NB4 (cell line): ENCODE measurements around the gene SLAMF7.
"Not testable (repeated sequence)": the region's sequence is repeated elsewhere in the genome, so short reads cannot be mapped to it uniquely, and the experiment has no call there.

Experiments used
- DNase-seq: peaks from one replicate; pipeline ENCODE4 v3.0.0; 2010; ENCODE audit warnings: low read depth
- H3K4me3 ChIP-seq: one replicate; pipeline ENCODE4 v1.5.1; 2011; ENCODE audit warnings: mild to moderate bottlenecking, low read depth, low read length, moderate library complexity
- MYC ChIP-seq: IDR thresholded peaks from 2 replicates; pipeline ENCODE4 v1.6.1; 2011; ENCODE audit warnings: low read depth, low read length
- POLR2A ChIP-seq: IDR thresholded peaks from 2 replicates; pipeline ENCODE4 v1.6.1; 2011; ENCODE audit warnings: mild to moderate bottlenecking; ENCODE audit not compliant: insufficient read length; ENCODE audit errors: extremely low read depth
- TF ChIP-seq, protein P1 (sequence below): IDR thresholded peaks from one replicate; pipeline ENCODE4 v1.5.1; 2012; ENCODE audit warnings: low read depth, low read length
- TF ChIP-seq, protein P2 (sequence below): IDR thresholded peaks from 2 replicates; pipeline ENCODE4 v1.6.1; 2011; ENCODE audit warnings: low read depth, low read length

The SLAMF7 gene

DNA sequence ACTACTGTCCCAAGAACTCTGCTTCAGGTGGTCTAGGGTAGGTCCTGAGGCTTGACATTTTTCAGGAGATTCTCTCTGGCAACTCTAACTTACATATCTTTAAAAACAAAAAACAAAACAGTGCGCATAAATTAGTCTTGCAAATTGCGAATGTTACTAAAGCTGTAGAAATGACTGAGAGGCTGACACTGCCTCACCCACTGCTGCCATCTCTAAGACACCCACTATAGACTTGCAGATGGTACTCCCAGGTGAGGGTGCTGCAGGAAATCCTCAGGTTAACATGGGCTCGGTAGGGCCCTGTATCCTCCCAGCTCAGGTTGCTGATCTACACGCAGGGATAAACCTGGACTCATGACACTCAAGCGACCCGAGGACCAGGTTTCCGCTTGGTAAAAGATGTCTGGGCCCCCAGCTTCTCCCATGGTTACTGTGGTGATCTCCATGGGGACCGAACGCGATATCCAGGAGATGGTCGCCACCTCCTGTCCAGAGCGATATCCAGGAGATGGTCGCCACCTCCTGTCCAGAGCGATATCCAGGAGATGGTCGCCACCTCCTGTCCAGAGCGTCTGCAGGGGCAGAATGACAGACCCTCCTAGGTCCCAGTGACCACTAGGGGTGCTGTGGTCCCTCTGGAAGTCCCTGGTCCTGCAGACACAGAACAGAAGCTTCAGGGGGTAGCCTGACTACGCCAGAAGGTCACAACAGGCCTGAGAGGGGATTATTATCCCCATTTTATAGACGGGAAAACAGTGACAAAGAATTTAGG lies 40.8 kb downstream of the SLAMF7 start:
- H3K4me3 ChIP-seq: no peak overlapping the region
- TF ChIP-seq MYC: no peak
- TF ChIP-seq, protein P1, sequence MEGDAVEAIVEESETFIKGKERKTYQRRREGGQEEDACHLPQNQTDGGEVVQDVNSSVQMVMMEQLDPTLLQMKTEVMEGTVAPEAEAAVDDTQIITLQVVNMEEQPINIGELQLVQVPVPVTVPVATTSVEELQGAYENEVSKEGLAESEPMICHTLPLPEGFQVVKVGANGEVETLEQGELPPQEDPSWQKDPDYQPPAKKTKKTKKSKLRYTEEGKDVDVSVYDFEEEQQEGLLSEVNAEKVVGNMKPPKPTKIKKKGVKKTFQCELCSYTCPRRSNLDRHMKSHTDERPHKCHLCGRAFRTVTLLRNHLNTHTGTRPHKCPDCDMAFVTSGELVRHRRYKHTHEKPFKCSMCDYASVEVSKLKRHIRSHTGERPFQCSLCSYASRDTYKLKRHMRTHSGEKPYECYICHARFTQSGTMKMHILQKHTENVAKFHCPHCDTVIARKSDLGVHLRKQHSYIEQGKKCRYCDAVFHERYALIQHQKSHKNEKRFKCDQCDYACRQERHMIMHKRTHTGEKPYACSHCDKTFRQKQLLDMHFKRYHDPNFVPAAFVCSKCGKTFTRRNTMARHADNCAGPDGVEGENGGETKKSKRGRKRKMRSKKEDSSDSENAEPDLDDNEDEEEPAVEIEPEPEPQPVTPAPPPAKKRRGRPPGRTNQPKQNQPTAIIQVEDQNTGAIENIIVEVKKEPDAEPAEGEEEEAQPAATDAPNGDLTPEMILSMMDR: peak; percentile 74
- peak; percentile 66 for DNase-seq

DNA sequence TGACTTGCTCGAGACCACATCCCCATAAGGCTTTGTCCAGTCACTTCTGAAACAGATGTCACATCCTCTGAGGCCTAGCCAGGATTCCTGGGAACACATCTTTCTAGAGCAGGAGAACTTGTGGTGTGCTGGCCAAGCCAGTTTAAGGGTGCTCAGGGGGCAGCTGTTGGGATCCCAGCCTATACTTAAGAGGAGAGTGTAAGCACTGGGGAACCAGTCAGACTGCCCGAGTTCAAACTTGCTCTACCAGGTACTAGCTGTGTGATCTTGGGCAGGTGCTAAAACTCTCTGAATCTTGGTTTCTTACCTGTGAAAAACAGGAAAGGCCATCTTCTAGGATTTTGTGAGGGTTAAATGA lies 41.3 kb downstream of the SLAMF7 start:
- DNase-seq: no peak
- no peak overlapping the region for H3K4me3 ChIP-seq
- TF ChIP-seq POLR2A: no peak
- TF ChIP-seq, protein P2, sequence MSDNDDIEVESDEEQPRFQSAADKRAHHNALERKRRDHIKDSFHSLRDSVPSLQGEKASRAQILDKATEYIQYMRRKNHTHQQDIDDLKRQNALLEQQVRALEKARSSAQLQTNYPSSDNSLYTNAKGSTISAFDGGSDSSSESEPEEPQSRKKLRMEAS: no peak
- no peak for TF ChIP-seq MYC
- TF ChIP-seq, protein P1: no peak

DNA sequence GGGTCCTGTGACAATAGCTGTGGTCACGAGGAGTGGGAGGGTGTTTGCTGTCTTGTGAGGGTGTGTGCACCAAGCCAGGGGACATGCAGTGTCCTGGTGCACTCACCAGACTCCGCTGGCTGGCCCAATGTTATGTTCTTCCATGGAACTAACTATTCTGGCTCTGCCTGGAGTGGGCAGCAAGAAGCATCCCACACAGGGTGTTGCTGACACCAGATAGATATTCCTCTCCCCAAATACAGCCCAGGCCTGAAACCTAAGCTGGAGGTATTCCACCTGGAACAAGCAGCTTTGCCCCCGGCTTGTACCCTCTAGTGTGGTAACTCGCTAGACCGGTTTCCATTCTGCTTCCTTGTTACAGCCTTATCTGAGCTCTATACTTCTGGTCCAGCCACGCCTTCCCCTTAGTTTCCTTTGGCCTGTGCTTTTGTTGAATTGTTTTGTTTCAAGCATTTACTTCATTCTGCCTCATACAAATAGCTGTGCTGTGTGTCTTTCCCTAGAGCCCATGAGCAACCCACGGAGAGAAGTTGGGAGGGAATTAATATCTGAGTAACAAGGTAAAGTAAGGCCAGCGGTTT lies 42.2 kb downstream of the SLAMF7 start:
- TF ChIP-seq, protein P2: no peak
- TF ChIP-seq MYC (no peak), POLR2A (no peak)
- TF ChIP-seq, protein P1: no peak
- no peak for DNase-seq
- H3K4me3 ChIP-seq: no peak overlapping the region

DNA sequence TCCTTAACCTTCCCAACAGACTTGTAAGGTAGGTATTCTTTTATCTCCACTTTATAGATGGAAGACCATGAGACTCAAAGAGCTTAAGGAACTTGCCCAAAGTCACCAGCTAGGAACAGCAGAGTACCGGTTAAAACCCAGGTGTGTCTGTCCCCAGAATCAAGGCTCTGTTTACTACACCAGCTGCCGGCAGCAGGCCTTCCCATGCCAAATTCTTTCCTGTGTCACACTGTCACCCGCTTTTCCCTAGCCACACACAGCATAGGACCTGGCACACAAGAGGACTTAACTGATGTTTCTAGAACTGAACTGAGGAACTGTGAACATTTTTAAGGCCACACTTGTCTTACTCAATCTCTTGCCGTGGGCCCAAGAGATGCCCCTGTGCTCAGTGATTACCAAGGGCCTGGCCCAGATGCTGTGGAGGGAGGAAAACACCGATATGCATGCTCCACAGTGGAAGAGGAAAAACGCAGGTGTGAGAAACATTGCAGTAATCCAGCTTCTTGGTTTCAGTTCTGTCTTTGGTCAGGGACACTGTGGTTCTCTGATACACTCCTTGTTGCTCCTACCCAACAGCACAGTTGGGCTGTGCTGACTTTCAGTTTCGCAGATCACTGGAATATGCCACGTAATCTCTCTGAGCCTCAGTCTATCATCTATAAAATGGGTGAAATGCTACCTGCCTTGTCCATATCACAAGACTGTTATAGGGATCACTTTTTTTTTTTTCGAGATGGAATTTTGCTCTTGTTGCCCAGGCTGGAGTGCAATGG lies 43.1 kb downstream of the SLAMF7 start:
- no peak for DNase-seq
- TF ChIP-seq, protein P2: no peak
- TF ChIP-seq, protein P1: no peak
- TF ChIP-seq POLR2A (no peak), MYC (no peak)
- H3K4me3 ChIP-seq: no peak overlapping the region

DNA sequence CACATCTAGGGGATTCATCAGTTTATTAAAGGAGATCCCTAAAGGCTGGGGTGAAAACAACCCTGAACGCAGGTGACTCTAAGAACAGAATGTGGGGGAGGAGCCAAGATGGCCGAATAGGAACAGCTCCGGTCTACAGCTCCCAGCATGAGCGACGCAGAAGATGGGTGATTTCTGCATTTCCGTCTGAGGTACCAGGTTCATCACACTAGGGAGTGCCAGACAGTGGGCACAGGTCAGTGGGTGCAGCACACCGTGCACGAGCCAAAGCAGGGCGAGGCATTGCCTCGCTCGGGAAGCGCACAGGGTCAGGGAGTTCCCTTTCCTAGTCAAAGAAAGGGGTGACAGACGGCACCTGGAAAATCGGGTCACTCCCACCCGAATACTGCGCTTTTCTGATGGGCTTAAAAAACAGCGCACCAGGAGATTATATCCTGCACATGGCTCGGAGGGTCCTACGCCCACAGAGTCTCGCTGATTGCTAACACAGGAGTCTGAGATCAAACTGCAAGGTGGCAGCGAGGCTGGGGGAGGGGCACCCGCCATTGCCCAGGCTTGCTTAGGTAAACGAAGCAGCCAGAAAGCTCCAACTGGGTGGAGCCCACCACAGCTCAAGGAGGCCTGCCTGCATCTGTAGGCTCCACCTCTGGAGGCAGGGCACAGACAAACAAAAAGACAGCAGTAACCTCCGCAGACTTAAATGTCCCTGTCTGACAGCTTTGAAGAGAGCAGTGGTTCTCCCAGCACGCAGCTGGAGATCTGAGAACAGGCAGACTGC lies 44.1 kb downstream of the SLAMF7 start:
- not testable (repeated sequence) for DNase-seq, H3K4me3 ChIP-seq

DNA sequence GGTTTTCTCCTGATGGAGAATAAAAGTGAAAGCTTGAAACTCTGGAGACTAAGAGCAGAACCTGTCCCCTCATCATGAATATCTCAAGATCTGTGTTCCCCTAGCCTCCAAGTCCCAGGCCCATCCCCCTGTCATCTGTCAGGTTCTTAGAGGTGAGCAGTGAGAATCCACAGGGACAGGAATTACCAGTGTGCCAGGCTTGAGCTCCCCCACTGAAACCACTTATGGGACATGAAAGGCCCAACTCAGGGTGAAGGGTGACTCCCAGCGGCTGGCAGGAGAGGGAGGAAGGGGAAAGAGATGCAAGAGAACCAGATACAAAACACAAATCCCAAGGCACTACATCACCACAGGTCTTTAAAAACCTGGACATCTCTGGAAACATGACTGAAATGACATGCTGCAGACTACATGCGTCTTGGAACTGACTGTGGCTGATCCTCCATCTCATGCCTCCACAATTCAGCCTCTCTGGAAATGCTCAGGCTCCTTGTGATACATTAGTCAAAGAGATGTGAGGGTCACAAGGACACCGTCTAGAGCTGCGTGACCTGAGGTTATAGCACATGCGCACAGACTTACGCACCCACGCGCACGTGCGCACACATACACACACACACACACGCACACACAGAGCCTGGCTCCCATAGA lies 50.1 kb downstream of the SLAMF7 start:
- TF ChIP-seq POLR2A (no peak), MYC (no peak)
- TF ChIP-seq, protein P1: no peak
- TF ChIP-seq, protein P2: no peak
- H3K4me3 ChIP-seq: no peak overlapping the region
- DNase-seq: no peak
